Breast epithelium (tissue), 3 donors: ENCODE measurements around the gene CD209.

Experiments used
- POLR2A ChIP-seq: fragments of 450-650 bp; IDR thresholded peaks from one replicate; pipeline ENCODE4 v1.6.1; 2016; ENCODE audit warnings: antibody characterized with exemption, mild to moderate bottlenecking, moderate library complexity
- POLR2AphosphoS5 ChIP-seq, 3 donors: sonication (generic); formaldehyde crosslinking; IDR thresholded peaks; one replicate each; pipeline ENCODE4 v1.6.1; 2017; ENCODE audit warnings: antibody characterized with exemption in 3 of 3

DNA sequence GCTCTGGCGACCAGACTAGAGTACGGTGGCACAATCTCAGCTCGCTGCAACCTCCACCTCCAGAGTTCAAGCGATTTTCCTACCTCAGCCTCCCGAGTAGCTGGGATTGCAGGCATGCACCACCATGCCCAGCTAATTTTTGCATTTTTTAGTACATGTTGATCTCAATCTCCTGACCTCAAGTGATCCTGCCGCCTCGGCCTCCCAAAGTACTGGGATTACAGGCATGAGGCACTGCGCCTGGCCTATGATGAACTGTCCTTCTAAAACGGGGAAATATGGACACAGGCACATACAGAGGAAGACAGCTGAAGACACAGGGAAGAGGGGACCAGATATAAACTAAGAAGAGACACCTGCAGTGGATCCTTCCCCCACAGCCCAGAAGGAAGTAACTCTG is 28.4 kb upstream of the CD209 start:
- no peak for TF ChIP-seq POLR2A
- no peak for TF ChIP-seq POLR2AphosphoS5 (IDR thresholded peaks at IDR 0.05)
